Measurements from ENCODE around the gene FIBIN.

Gene FIBIN

DNA sequence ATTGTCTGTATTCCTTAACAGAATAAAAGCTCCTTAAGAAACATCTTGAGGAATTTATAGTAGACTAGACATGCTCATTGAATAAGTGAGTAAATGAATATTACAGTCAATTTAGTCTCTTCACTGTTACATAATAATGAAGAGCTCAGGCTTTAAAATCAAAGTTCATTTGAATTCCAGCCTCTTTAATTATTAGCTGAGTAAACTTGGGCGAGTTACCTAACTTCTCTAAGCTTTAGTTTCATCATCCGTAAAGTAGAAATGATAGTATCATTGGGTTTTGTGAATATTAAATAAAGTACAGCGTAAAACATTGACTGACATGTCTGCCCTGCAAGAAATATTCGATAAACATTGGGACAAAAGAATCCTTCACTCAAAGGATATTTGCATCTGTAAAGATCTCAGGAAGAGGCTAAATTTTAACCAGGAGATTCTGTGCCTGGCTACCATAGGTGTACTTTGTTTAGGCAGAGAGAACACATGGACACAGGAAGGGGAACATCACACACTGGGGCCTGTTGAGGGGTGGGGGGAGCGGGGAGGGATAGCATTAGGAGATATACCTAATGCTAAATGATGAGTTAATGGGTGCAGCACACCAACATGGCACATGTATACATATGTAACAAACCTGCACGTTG, 31.5 kb downstream of the FIBIN start:
- no peak for DNase-seq

DNA sequence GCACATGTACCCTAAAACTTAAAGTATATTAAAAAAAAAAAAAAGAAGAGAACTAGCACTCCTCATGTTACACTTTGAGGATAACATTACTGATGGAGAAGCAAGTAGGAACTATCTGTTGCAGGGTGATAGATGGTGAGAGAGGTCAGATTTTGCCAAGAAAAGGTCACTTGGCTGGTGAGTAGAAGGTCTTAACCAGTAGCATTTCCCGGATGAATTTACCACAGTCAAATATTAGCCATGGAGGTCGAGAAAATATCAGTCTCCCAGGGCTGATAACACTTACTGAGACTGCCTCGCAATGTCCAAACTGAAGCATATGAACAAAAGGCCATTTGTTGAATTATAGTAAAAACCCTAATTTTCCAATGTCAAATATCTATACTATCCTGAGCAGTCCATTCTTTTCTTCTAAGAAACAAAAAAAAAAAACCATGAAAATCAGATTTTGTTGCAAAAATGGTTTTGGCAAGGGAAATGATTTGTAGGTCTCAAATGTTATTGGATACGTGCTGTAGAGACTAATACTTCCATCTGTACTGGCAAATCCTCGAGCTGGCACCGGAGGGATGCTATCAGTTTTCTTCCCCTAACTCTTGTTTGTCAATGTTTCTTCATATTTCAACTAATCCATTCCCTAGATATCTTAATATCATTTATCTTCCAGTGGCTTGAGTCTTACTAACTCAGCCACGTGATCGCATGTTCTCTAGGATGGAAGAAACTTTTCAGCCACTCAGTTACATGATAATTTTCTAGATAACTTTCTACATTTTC, 32.2 kb downstream of the FIBIN start:
- no peak for DNase-seq

DNA sequence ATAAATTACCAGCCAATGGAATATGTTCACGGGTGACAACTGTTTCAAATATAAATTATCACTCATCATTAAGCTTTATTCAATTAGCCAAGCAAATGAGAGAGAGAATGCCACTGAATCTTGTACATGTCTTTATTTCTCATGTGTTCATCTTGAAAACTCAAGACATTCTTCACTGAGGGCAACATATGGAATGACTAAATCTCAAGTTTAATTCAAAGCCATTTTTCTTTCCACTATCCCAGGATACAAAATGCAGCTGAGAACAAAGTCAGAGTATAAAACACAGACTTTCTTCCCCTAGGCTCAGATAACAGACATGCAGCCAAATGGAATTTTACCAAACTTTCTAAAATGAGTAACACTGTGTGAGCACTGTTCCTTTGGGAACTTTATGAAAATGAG, 34.7 kb downstream of the FIBIN start:
- DNase-seq: no peak

DNA sequence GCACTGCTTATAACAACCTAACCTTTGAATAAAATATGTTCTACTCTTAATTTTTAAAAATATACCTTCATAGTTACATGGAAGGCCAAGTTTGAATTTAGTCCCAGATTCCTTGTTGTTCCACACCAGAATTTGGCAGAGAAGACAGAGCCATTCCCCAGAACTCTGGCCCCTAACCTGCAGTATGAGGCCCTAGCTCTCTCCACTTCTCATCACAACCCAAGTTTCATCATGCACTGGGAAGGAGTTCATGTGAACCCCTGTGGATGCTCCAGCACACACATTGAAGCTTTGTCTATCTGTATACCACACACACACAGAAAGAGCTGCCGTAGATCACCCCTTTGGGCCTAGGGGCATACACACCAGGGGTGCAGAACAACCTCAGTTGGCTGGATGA, 36.1 kb downstream of the FIBIN start:
- DNase-seq: no peak

DNA sequence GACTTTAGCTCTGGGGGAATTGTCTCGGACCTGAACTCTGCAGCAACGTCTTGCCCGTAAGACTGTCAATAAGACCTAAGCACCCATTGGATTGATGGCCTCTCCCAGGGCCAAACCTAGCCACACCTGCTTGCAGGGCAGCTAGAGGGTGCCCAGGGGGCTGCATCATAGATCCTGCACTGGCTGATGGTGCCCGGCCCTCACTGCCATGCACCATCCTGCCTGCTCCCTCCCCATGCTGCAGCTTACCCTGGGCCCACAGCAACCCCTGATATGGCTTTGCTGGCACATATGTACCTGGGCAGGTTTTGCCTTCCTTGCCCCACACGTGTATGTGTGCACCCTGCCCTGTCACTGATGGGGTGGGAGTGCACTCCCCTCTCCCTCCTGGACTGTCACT, 37.8 kb downstream of the FIBIN start:
- no peak for DNase-seq

DNA sequence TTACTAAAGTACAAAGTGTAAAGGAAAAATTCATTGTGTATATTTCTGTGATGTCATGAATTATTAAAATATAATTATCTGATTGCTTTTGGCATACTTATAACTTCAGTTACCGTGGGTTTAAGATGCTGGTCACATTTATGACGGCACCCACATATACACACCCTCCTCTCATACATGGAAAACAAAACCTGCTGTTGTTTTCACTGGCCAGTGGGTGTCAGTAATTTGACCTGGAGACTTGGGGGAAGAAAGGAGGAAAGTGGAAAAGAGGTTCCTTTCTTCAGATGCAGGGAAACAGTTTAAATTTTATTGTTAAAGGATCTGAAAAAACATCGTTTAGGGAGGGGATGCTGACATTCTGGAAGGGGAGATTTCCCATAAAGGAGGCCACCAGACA, 46.0 kb downstream of the FIBIN start:
- DNase-seq: no peak

DNA sequence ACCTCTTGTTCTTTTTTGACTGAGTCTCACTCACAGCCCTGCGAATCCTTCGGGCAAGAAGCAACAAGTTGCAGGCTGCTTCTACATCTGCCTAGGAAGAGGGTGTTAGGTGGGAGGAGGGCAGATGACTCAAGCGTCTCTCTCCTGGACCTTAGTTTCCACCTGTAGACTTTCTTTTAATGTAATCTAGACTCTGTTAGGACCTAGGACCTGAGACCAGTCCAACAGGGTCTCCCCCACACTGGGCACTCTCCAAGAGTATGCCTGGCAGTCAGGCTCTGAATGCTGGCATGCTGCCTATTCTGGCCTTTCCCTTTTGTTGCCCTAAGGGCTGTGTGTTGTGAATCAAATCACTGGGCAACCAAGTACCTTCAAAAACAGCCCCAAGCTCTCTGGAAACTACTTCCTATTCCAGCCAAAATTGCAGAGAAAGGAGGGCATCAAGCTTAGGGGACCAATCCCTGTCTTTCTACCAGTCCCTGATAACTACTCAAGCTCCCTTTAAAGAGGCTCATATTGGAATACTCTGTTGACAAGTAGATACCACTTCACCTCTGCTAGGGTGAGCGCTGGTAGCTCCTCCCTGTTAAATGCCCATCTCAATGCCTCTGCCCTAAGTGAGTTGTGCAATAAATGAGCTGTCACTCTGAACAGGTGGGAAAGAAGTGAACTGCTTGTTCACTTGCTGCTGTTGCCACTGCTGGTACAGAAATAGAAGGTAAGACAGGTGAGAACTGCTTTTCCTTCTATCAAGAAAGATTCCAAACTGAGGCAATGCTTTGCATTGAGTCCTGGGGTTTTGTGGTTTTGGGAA, 46.6 kb downstream of the FIBIN start, which contains the start of gene BBOX1:
Gene BBOX1, plus strand, starts transcription at position 514 of the 814 bp plus-strand sequence. CDS start 14,616 bp downstream, outside the sequence.
- no peak for DNase-seq

DNA sequence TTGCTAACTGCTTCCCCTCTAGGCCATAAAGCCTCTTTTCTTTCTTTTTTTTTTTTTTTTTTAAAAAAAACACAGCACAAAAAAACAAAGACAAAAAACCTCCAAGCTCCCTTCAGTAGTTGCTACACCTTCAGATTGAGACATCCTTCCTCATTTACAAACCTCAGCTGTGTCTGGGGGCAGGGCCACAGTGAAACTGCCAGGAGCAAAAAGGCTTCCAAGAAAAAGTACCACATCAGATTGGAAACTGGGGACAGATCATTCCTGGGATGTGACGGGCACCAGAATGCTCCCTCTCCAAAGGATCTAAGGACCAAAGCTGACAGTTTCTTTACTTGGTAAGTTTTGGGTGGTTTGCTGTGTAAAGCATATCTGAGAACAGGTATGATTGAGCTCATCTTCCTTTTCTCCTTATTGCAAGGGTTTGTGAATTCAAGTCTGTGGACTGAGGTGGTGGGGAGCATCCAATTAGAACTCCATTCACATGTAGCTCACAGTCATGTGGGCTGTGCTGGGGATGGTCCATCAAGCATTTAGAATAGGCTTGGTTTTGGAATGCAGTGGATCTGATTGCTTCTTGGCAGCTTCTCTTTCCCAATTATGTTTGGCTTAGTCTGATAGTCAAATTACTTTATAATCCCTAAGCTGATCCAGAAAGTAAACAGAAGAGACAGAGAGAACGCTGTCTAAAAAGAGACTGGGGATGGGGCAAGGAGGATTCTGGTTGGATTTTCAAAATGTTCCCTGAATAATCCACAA, 47.4 kb downstream of the FIBIN start:
- no peak for DNase-seq

All from activated CD8-positive, alpha-beta memory T cell treated with anti-CD3 and anti-CD28 coated beads, Interleukin-2, amount 50 U/mL, for 4 hours (primary cell).